Erythroblast (primary cell): Measurements from ENCODE around the gene NUP107.

Source experiments
- GATA1 ChIP-seq: IDR thresholded peaks from 2 replicates; pipeline ENCODE4 v1.6.1; 2011; ENCODE audit warnings: low read depth, mild to moderate bottlenecking, control low read depth, low read length, moderate library complexity
- POLR2A ChIP-seq: IDR thresholded peaks from 2 replicates; pipeline ENCODE4 v1.6.1; 2011; ENCODE audit warnings: mild to moderate bottlenecking, low read length

DNA sequence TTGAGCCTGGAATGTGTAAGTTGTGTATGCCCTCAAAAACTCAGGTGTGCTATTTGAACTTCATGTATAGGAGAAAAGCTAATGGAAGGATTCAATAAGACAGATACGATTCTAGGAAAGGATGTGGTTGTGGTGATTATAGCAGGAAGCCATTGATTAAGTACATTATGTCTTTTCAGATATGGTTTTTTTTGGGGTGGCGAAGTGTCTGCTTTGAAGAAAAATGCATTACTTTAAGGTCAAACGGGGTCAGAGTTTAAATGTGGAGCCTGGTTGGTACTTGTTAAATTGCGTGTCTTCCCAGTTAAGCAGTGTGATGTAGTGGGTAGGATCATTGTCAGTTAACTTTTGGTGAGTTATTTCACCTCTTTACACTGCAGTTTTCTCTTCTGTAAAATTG is 13.0 kb upstream of the NUP107 start:
- TF ChIP-seq POLR2A (no peak), GATA1 (no peak)
